ENCODE results near the gene NTM.
"Not testable (repeated sequence)": the region's sequence is repeated elsewhere in the genome, so short reads cannot be mapped to it uniquely, and the experiment has no call there.

DNA sequence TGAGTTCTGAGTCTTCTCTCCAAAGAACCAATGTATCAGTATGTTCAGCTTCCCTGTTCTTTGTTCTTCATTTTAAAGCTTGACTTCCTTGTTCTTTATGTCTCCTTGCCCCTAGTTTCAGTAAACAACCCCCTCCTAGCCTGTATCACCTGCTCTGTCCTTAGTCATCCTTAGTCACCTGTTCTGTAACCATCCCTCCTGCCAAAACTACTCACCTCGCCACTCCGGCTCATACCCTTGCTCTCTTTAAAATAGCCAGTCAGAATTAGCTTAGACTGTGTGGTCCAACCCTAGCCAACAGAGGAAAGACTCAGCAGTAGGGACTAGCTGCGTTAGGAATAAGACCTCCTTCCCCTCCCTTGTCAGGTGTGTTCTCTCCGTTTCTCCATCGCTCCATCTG is 127.3 kb downstream of the NTM start:
- TF ChIP-seq EZH2 (IDR thresholded peaks at IDR 0.05; ENCODE audit: borderline replicate concordance, low read depth, low read length, severe bottlenecking); MYC (IDR thresholded peaks at IDR 0.05; ENCODE audit: low read depth, low read length); POLR2A (IDR thresholded peaks at IDR 0.05; ENCODE audit: low read depth, low read length); POLR2AphosphoS5 (IDR thresholded peaks at IDR 0.05; ENCODE audit: insufficient read depth, low read depth, low read length); FOS (IDR thresholded peaks at IDR 0.05; ENCODE audit: borderline replicate concordance, insufficient read depth, low read length): not testable (repeated sequence)
- TF ChIP-seq, protein P1, sequence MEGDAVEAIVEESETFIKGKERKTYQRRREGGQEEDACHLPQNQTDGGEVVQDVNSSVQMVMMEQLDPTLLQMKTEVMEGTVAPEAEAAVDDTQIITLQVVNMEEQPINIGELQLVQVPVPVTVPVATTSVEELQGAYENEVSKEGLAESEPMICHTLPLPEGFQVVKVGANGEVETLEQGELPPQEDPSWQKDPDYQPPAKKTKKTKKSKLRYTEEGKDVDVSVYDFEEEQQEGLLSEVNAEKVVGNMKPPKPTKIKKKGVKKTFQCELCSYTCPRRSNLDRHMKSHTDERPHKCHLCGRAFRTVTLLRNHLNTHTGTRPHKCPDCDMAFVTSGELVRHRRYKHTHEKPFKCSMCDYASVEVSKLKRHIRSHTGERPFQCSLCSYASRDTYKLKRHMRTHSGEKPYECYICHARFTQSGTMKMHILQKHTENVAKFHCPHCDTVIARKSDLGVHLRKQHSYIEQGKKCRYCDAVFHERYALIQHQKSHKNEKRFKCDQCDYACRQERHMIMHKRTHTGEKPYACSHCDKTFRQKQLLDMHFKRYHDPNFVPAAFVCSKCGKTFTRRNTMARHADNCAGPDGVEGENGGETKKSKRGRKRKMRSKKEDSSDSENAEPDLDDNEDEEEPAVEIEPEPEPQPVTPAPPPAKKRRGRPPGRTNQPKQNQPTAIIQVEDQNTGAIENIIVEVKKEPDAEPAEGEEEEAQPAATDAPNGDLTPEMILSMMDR (IDR thresholded peaks at IDR 0.05; ENCODE audit: extremely low read depth in 1 of 2, insufficient read depth in 1 of 2, low read depth in 1 of 2, low read length in 2 of 2), result not testable (repeated sequence)

Measured in endothelial cell of umbilical vein (primary cell).